ENCODE data around the gene EGFL7. TPM values are rescaled to one million over a fixed set of nuclear protein-coding genes. Genes with fewer than 3 reads are reported as not detected.

Gene EGFL7
- total RNA-seq, 1 donor from 2014 or later = 500 TPM

DNA sequence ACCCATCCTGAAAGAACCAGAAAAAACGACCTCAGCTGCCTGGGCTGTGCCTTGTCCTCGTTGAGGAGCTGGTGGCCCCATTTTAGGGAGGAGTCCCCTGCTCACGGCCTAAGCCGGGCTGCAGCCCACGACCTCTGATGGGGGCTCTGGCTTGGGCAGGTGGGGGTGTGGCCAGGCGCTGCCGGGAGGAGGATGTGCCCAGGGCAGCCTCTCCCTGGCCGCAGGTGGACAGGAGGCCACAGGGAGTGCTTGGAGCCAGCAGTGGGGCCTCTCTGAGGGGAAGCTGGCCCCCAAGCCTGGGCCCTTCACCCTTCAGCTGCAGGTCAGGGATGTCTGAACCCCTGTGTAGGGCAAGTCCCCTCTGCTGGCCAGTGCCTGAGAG is 52.2 kb downstream of the EGFL7 start:
- no peak for DNase-seq (ENCODE audit: low read depth, low spot score)

DNA sequence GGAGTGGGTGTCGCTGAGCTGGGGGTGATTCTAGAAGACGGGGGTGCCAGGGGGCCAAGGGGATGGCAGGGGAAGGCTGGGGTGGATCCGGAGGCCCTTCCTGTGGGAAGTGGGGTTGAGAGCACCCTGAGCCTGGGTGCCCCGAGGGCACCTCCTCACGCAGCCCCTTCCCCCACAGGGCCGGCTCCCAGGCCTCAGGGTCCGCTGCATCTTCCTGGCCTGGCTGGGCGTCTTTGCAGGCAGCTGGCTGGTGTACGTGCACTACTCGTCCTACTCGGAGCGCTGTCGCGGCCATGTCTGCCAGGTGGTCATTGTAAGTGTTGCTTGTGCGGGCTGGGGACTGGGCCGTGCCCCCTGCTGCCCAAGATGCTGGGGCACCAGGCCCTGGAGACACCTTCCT is 54.7 kb downstream of the EGFL7 start:
- no peak for DNase-seq (ENCODE audit: low read depth, low spot score)

DNA sequence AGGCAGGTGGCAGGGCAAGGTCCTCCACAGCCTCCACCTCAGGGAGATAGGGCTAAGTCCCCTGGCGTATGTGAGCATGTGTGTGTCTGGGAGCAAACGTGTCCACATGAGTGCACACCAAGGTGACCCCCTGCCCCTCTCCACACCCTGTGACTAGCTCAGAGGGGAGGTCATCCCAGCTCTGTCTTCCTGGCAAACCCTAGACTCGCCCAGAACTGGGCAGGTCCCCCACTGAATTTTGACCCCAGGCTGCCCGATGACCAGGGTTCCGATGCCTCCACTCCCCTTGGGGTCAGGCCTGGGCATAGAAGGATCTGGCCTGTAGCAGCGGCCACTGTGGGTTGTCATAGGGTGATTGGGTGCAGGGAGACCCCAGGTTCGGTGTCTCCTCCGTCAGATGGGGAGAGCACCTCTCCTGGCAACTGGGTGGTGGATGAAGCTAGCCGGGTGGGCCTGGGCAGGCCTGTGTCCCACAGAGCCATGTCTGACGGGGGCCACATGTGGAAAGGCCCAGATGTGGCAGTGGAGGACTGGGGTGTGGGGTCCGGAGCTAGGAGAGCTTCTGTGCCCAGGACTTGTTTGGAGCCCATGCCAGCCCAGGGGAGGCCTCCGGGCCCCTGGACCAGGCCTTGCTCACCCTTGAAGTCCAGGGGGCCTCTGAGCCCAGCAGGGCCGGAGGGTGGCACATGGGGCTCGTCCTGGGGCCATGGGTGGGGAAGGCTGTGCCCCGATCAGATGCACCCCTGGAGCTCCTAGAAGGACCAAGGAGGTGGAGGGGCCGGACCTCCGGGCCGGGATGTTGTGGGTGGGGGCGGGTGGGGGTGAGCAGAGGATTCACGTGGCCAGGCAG is 55.9 kb downstream of the EGFL7 start:
- no peak for DNase-seq (ENCODE audit: low read depth, low spot score)

DNA sequence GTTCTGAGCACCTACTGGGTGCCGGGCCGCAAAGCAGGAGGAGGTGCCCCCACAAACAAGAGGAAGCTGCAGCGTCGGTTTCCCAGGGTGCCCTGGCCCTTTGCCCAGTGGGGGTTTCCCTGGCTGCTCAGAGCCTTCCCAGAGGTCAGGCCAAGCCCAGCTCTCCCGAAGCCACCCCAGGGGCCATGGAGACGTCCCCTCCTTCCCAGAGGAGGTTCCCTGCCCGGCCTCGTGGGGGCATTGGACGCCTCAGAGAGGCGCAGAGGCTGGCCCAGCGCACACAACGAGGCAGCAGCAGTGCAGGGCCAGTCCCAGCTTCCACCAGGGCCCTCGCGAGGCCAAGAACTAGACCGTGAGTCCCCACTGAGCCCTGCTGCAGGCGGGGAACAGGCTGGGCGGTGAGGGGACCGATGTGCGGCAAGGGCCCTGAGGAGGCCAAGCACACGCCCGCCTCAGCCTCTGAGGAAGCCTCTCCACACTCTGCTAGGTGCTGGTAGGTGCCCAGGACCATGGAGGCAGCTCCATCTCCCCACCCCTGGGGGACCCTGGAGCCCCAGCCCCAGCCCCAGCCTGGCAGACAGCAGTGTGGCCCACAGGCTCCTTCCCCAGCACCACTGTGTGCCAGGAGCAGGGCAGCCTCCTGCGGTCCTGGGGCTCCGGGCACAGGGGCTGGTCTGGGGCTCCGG is 56.6 kb downstream of the EGFL7 start:
- no peak for DNase-seq (ENCODE audit: low read depth, low spot score)

- no peak for DNase-seq (ENCODE audit: low read depth, low spot score)
These were observed 57.7 kb downstream of the EGFL7 start for GRCh38 chr9:136720251-136720897.

GRCh38 chr9:136720898-136721338 is 58.2 kb downstream of the EGFL7 start:
- DNase-seq (ENCODE audit: low read depth, low spot score) = no peak

DNA sequence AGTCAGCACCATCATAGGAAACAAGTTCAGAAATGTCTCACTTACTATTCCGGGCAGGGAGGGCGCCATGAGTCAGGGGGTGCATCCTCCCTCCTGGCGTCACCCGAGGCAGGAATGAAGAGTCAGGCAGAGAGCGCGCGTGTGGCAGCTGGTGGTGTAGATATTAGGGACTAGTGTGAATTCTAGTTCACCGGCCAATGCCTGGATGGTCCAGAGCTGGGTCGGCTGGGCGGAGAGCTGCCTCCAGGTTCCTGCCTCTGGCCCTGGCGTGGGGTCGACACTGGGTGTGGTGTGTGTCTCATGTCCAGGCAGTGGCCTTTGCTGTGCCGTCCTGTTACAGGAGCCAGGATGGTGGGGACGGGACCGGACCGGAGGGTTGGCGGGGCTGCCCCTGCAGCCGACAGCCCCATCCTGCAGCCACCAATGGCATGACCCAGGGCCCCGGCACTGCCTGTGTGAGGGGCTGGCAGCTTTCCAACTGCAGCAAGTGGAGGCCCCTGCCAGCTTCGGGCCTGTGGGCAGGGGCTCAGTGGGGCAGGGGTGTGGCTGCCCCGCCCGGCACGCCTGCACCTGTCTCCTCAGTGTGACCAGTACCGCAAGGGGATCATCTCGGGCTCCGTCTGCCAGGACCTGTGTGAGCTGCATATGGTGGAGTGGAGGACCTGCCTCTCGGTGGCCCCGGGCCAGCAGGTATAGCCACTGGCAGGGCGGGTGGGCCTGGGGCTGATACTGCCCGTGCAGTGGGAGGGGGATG is 58.8 kb downstream of the EGFL7 start:
- peak; percentile 61 for DNase-seq (ENCODE audit: low read depth, low spot score)

Other genes starting within 250 kb of the EGFL7 start
- gene INPP5E, start 223.1 kb upstream of the EGFL7 start, total RNA-seq = 5.8 and 8.7 TPM in 2 replicates
- gene SEC16A, start 179.9 kb upstream of the EGFL7 start, total RNA-seq = 18.8 and 19.9 TPM in 2 replicates
- gene NOTCH1, start 116.9 kb upstream of the EGFL7 start, total RNA-seq = 70.7 and 92.1 TPM in 2 replicates
- gene AGPAT2, start 24.5 kb downstream of the EGFL7 start, total RNA-seq = 48.9 and 49.9 TPM in 2 replicates
- 152 and 177 TPM in 2 replicates for gene DIPK1B, start 49.7 kb downstream of the EGFL7 start, total RNA-seq
- gene LCN10, start 80.0 kb downstream of the EGFL7 start, total RNA-seq = under 0.01 TPM in 1 of 2 replicates, not detected in the other
- gene LCN6, start 85.6 kb downstream of the EGFL7 start, total RNA-seq = not detected in 2 replicates
- not detected in 2 replicates for gene LCN8, start 95.3 kb downstream of the EGFL7 start, total RNA-seq
- gene LCN15, start 101.6 kb downstream of the EGFL7 start, total RNA-seq = not detected in 2 replicates
- gene TMEM141, start 128.4 kb downstream of the EGFL7 start, total RNA-seq = 47.5 and 73.2 TPM in 2 replicates
- gene CCDC183, start 133.4 kb downstream of the EGFL7 start, total RNA-seq = 0.18 and 0.26 TPM in 2 replicates
- gene RABL6, start 145.0 kb downstream of the EGFL7 start, total RNA-seq = 85.5 and 96.1 TPM in 2 replicates
- gene AJM1, start 179.6 kb downstream of the EGFL7 start, total RNA-seq = 0.66 and 0.78 TPM in 2 replicates
- 150 and 171 TPM in 2 replicates for gene PHPT1, start 186.5 kb downstream of the EGFL7 start, total RNA-seq
- 0.86 and 2.1 TPM in 2 replicates for gene MAMDC4, start 189.4 kb downstream of the EGFL7 start, total RNA-seq
- 279 and 309 TPM in 2 replicates for gene EDF1, start 203.4 kb downstream of the EGFL7 start, total RNA-seq
- 12.7 and 23.9 TPM in 2 replicates for gene TRAF2, start 223.6 kb downstream of the EGFL7 start, total RNA-seq